COLO668 (cell line): ENCODE measurements around the gene MGAT5B.
A peak's percentile ranks its signal among the peaks of the same experiment; 100 is the strongest.
"Not testable (repeated sequence)": the region's sequence is repeated elsewhere in the genome, so short reads cannot be mapped to it uniquely, and the experiment has no call there.

Source experiments
- DNase-seq: peaks from one replicate; lab custom pipeline; 2025; ENCODE audit not compliant: unreplicated experiment; lab: John Stamatoyannopoulos, UW

The MGAT5B gene

GRCh38 chr17:76868176-76868668 lies at the start of gene MGAT5B:
Gene MGAT5B (plus strand): TSS chr17:76868404. CDS start chr17:76869030, 626 bp downstream.
- peak; percentile 77 for DNase-seq

- peak; percentile 35 for DNase-seq
Measured at GRCh38 chr17:76820039-76820438, 48.2 kb upstream of the MGAT5B start.

- peak; percentile 3 for DNase-seq
Measured at GRCh38 chr17:76820561-76820960, 47.6 kb upstream of the MGAT5B start.

DNA sequence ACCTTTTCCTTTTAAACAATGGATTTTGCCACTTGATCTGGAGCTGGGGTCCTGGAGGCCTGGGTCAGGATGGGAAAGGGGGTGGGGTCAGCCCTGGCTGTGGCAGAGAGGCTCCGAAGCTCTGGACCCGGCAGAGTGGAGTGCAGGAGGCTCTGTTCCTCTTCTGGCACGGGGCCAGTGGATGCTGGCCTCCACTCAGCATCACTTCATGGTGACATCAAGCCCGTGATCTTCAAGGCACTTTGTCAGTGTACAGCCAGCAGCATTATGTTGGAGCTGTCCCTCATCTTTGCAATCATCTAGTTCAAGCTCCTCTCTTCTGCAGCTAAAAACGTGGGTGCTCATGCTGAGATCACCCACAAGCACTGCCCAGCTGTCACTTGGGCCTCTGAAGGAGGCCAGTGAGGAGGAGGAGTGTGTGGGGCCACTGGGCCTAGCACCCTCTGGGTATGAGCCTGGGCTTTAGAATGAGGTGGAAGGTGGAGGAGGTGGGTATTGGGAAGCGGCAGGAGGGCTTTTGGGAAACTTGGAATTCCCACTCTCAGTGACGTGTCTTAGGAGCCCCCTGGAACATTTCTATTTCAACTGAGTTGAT lies 45.9 kb upstream of the MGAT5B start:
- no peak for DNase-seq

GRCh38 chr17:76824093-76824492 lies 44.1 kb upstream of the MGAT5B start:
- DNase-seq = no peak

DNA sequence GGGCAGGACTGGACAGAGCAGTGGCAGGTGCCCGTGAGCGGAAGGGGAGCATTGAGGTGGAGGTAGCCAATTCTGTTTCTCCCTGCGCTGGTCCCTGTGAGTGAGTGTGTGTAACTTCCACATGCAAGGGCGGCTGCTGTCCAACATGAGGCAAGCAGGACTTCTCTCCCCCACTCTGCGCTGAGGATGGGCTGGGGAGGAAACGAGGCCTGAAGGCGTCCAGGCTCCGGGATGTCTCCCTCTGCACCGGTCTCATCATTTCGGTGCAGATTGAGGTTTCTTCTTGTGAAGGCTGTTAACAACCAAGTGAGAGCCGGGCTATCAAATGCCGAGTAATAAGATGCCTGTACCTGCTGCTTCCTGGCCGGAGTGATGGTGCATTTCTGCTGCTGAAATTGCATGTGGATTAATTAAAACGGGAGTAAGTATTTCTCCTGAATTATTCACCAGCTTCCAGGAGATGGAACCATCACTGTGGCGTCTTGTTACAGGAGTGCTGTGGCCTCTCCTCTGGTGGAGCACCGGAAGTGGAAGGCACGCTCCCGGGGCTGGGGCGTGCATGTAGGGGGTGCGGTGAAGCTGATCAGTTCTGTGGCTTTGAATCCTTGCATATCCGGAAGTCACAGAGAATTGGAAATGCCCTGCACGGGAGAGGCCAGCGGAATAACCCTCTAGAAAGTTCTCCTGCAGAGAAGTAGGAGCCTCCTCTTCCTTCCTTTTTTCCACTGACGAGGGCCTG lies 41.7 kb upstream of the MGAT5B start:
- DNase-seq = no peak

GRCh38 chr17:76827736-76828135 lies 40.5 kb upstream of the MGAT5B start:
- no peak for DNase-seq

DNA sequence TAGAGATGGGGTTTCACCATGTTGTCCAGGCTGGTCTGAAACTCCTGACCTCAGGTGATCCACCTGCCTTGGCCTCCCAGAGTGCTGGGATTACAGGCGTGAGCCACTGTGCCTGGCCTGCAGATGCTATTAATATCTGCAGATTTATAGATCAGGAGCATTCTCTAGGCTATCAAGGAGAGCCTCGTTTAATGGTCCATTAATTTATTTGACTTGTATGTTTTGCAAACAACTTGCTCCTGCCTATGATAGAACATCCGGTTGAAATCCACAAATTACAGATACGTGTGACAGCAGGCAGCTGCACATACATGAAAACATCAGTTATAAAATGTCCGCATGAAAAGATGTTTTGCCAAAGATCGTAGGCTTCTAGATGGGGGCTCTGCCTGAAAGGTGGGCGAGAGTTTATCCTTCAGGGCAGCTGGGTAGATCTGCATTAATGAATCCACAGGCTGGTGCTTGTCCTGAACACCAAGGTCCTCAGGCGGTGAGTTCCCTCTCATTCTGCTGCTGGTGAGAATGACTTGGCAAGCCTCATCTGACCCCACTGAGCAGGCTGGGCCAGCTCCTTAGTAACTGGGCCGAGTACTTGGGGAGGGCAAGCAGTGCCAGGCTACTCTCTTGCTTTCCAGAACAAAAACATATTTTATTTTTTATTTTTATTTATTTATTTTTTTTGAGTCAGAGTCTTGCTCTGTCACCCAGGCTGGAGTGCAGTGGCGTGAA lies 37.1 kb upstream of the MGAT5B start:
- DNase-seq = peak; percentile 36

- DNase-seq = no peak
Measured at GRCh38 chr17:76833034-76833644, 35.1 kb upstream of the MGAT5B start.

- DNase-seq = no peak
Measured at GRCh38 chr17:76833747-76834146, 34.5 kb upstream of the MGAT5B start.

DNA sequence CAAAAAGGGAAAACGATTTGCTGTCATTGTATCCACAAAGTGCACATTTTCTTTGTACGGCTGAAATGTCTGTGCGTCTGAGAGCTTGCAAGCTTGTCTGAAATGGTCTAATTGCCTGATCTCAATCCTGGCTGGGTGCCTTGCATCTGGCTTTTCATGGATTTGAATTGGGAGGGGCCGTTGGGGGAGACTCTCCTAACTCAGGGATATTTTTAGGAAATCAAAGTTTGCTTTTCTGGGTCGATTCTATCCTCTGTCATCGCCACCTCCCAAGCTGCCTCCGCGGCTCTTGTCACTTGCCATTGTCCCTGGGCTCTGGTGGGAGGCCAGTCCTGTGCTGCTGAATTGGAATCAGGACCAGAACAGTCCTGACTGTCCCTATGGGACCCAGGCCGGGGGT lies 33.3 kb upstream of the MGAT5B start:
- no peak for DNase-seq

- DNase-seq = no peak
Measured at GRCh38 chr17:76840443-76840767, 27.8 kb upstream of the MGAT5B start.

GRCh38 chr17:76840884-76841775 lies 27.1 kb upstream of the MGAT5B start:
- no peak for DNase-seq

DNA sequence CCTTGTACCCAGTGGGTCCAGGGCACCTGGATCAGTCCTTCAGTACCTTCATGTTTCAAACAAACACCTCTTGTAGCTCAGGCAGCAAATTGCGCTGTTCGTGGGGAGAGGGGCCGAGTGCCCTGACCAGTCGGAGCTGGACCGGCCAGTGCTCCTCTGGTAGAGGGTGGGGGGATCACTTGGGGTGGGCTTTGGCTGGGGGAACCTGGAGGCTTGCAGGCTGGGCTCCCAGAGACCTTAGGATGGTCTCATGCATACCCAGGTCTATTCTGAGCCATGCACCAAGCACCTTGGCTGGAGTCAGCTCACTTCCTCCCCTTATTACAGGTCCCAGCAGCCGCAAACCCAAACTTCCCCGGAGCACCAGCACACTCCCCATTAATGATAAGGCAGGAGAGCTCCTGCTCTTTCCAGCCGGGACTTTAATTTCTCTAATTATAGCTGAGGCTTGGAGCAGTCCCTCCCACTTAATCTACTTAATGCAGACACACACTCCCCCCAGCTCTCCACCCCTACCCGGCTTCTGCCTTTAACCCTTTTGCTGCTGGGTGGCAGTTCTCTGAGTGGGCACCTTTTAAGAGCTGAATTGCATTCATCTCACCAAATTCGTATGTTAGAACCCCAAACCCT lies 26.3 kb upstream of the MGAT5B start:
- DNase-seq = no peak

DNA sequence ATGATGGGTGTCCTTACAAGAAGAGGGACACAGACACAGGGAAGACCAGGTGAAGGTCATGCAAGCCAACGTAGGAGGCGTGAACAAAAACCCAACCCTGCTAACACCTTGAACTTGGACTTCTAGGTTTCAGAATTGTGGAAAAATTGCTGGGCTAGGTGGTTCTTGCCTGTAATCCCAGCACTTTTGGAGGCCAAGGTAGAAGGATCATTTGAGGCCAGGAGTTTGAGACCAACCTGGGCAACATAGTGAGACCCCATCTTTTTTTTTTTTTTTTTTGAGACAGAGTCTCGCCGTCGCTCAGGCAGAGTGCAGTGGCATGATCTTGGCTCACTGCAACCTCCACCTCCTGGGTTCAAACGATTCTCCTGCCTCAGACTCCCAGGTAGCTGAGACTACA lies 25.1 kb upstream of the MGAT5B start:
- not testable (repeated sequence) for DNase-seq

- peak; percentile 6 for DNase-seq
Measured at GRCh38 chr17:76843703-76844484, 24.3 kb upstream of the MGAT5B start.

DNA sequence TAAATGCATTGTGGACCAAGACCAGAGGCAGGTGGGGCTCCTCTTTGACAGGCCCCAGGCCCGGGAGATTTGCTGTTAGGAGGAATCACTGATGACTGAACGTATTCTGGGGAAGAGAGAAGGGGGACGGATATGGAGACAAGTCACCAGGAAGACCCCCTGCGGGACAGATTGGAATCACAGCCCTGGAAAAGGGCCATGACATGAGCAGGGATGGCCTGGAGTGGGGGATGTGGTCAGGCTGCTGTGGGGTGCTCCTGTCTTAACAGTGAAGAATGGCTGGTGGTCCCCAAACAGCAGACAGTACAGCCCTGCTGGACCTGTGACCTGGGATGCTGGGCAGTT lies 23.7 kb upstream of the MGAT5B start:
- DNase-seq = no peak

- DNase-seq = no peak
Measured at GRCh38 chr17:76844846-76845245, 23.4 kb upstream of the MGAT5B start.

DNA sequence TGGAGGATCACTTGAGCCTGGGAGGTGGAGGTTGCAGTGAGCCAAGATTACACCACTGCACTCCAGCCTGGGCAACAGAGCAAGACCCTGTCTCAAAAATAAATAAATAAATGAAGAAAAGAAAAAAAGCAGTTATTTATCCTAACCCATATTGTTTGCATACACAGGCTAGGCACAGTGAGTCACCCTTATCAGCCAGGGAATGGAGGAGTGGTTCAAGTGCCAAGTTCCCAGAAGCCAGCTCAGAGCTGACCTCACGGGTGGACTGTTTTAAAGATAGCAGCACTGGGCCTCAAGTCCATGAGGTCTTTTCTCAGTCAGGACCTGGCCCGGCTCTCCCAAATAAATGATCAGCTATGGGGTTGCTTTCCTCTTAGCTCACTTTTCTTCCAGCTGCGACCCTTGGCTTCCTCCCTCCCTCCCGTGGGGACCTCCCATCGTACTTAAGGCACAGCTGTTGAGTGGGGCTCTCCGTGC lies 22.6 kb upstream of the MGAT5B start:
- DNase-seq = no peak
